Measurements from ENCODE around the gene CLK2. TPM values are rescaled to one million over a fixed set of nuclear protein-coding genes. Genes with fewer than 3 reads are reported as not detected.

The CLK2 gene
- total RNA-seq, 1 donor from 2014 or later = 106 TPM

DNA sequence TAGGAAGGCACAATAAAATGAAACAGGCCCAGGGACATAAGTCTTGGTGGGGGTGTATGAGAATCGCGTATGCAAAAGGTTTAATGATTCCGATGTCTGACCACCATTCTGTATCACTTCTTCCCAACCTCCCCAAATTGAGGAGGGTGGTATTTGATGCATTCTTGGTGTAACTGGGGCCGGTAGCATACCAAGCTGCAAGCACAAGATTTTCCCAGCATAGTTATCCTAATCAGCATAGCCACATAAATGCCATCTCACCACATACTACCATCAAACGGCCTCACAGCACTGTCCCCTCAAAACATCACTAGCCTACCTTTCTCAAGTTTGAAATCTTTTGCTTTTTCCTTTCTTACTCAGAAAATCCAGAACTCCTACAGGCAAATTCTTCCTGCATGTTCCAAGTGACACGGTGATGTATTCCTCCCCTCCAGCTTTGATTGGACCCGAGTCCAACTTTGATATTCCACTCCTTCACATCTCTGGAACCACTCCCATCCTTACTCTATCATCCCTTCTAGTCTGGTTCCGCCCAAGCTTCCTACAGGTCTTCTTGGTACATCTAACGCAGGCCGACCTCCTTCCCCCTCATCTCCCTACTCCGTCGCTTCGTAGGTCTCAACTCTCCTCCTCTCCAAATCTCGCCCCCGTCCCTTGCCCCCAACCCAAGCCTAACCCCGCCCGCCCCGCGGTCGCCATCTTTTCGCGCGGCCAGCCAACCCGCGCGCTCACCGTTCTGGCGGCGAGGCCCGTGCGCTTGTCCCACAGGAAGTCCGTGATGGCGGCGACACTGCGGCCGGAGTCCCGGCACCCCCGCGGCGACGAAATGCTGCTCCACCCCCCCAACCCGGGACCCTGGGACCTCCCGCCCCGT is 600 bp downstream of the CLK2 start:
- peak overlapping the region; percentile 96 for H3K27ac Mint-ChIP-seq
- peaks cover 21% of the 10 kb centered on the region for H3K36me3 Mint-ChIP-seq (ENCODE audit: insufficient read depth)
- no peak for TF ChIP-seq CTCF (IDR thresholded peaks at IDR 0.05; ENCODE audit: unreplicated experiment)
- H3K4me3 Mint-ChIP-seq (ENCODE audit: low read depth) = peak overlapping the region; percentile 99
- no peaks in the 10 kb centered on the region for H3K9me3 Mint-ChIP-seq (ENCODE audit: low read depth)
- H3K27me3 Mint-ChIP-seq = no peaks in the 10 kb centered on the region
- H3K4me1 Mint-ChIP-seq (ENCODE audit: low read depth) = peaks cover 14% of the 10 kb centered on the region
- no peak for DNase-seq (ENCODE audit: low spot score, unreplicated experiment)

- Mint-ChIP-seq H3K27me3 (no peaks in the 10 kb centered on the region), H3K4me1 (ENCODE audit: low read depth) (peaks cover 14% of the 10 kb centered on the region), H3K27ac (no peak overlapping the region), H3K9me3 (ENCODE audit: low read depth) (no peaks in the 10 kb centered on the region), H3K36me3 (ENCODE audit: insufficient read depth) (peaks cover 31% of the 10 kb centered on the region), H3K4me3 (ENCODE audit: low read depth) (no peak overlapping the region)
- DNase-seq (ENCODE audit: low spot score, unreplicated experiment) = no peak
- TF ChIP-seq CTCF (IDR thresholded peaks at IDR 0.05; ENCODE audit: unreplicated experiment) = no peak
These were observed 3.9 kb downstream of the CLK2 start for GRCh38 chr1:155269381-155269780.

GRCh38 chr1:155268630-155269029 is 4.7 kb downstream of the CLK2 start:
- H3K27me3 Mint-ChIP-seq = no peaks in the 10 kb centered on the region
- H3K4me1 Mint-ChIP-seq (ENCODE audit: low read depth) = peaks cover 12% of the 10 kb centered on the region
- H3K27ac Mint-ChIP-seq = no peak overlapping the region
- H3K36me3 Mint-ChIP-seq (ENCODE audit: insufficient read depth) = peaks cover 33% of the 10 kb centered on the region
- no peak for TF ChIP-seq CTCF (IDR thresholded peaks at IDR 0.05; ENCODE audit: unreplicated experiment)
- H3K9me3 Mint-ChIP-seq (ENCODE audit: low read depth) = no peaks in the 10 kb centered on the region
- DNase-seq (ENCODE audit: low spot score, unreplicated experiment) = no peak
- H3K4me3 Mint-ChIP-seq (ENCODE audit: low read depth) = no peak overlapping the region

DNA sequence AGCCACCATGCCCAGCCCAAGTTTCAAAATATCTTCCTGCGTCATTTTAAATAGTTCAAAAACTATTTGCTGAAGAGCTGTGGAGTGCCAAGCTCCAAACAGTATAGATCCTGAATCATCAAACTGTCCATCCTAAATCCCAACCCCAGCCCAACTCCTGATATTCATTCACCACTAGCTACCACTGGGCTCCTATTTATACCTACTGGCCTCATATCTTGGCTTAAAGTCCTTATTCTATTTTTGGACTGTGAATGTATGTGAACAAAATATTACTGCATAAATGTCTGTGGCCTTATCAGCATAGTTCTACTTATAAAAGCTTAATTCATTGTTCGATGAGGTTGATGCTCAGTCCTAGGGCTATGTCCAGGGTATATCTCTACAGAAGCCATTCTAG is 5.9 kb downstream of the CLK2 start:
- peaks cover 10% of the 10 kb centered on the region for H3K4me1 Mint-ChIP-seq (ENCODE audit: low read depth)
- peaks cover 32% of the 10 kb centered on the region for H3K36me3 Mint-ChIP-seq (ENCODE audit: insufficient read depth)
- TF ChIP-seq CTCF (IDR thresholded peaks at IDR 0.05; ENCODE audit: unreplicated experiment) = no peak
- no peaks in the 10 kb centered on the region for H3K27me3 Mint-ChIP-seq
- no peak for DNase-seq (ENCODE audit: low spot score, unreplicated experiment)
- H3K4me3 Mint-ChIP-seq (ENCODE audit: low read depth) = no peak overlapping the region
- no peak overlapping the region for H3K27ac Mint-ChIP-seq
- H3K9me3 Mint-ChIP-seq (ENCODE audit: low read depth) = no peaks in the 10 kb centered on the region

- peaks cover 29% of the 10 kb centered on the region for H3K36me3 Mint-ChIP-seq (ENCODE audit: insufficient read depth)
- no peak for DNase-seq (ENCODE audit: low spot score, unreplicated experiment)
- no peaks in the 10 kb centered on the region for H3K27me3 Mint-ChIP-seq
- no peak overlapping the region for H3K27ac Mint-ChIP-seq
- H3K4me3 Mint-ChIP-seq (ENCODE audit: low read depth) = no peak overlapping the region
- no peak for TF ChIP-seq CTCF (IDR thresholded peaks at IDR 0.05; ENCODE audit: unreplicated experiment)
- no peaks in the 10 kb centered on the region for H3K9me3 Mint-ChIP-seq (ENCODE audit: low read depth)
- H3K4me1 Mint-ChIP-seq (ENCODE audit: low read depth) = peaks cover 13% of the 10 kb centered on the region
These were observed 6.8 kb downstream of the CLK2 start for GRCh38 chr1:155266553-155266952.
